Stimulated activated CD4-positive, alpha-beta T cell treated with anti-CD3 and anti-CD28 coated beads, Interleukin-12 subunit alpha, Interleukin-12 subunit beta, amount 100 ng/mL, for 4 hours (primary cell): ENCODE measurements around the gene USH2A.

Experiments used
- DNase-seq: peaks from one replicate; pipeline ENCODE4 v3.0.0-alpha.2; 2020

Gene USH2A

DNA sequence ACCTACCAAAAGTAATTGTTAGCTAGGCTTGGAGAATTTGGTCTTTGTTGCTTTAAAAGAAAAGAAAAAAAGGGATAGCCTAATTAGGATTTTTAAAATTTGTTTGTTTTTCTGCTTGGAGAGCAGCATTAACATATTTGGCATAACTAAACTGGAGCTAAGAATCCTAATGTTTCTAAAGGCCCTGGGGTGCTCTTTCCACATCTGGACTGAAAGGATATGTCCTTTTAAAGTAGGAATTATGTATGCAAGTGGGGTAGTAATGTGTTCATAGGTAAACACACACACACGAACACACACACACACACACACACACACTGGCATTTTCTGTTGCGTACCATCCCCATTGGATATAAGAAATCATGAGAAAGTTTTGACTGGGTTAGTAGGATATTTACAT, 742.2 kb downstream of the USH2A start:
- no peak for DNase-seq

DNA sequence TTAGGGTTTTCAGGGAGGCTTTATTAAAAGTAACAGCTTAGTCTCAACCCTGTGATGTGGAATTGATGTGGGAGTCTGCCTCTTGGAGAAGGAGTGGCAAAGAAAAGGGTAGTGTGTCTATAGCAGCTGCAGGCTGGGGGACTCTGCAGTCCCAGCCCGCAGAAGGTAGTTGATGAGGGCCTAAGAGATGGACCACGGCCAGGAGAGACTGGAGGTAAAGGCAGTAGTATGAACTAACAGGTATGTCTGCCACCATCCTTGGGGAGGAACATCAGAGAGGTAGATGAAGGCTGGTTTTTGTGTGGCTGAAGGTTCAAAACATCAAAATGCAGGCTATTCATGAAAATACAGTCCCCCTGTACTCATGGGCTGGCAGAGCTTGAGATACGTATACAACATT, 744.0 kb downstream of the USH2A start:
- DNase-seq = no peak

DNA sequence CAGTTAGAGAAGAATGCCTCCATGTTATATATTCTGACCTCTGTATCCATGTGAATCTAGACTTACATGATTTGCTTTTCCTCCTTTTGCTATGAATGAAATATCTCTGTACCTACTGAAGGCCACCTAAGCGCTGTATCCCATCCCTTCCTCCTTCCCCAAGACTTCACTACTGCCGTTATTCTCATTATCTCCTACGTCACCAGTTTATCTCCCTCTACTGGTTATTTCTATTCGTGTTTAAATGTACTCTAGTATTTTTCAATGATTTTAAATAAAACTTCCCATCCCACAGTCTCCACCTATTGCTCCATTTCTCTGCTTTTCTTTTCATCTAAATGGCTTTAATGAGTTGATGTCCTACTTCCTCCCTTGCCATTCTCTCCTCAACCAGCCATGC, 746.1 kb downstream of the USH2A start:
- DNase-seq = no peak

DNA sequence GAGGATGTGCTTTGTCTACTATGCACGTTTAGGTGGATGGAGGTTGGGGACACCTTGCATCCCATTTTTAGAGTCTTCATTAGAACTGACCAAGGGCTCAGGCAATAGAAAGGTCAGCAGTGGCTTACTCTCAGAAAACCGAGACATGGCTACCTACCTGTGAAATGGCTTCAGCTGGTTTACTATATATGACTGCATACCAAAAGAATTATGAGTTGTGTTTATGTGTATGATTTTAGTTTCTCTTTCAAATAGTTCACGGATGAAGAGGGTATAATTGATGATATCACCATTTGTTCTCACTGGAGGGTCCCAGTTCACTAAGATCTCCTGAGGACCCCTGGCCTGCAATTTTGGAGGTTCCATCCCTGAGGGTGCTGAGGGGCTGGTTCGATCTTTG, 749.3 kb downstream of the USH2A start:
- DNase-seq = no peak

DNA sequence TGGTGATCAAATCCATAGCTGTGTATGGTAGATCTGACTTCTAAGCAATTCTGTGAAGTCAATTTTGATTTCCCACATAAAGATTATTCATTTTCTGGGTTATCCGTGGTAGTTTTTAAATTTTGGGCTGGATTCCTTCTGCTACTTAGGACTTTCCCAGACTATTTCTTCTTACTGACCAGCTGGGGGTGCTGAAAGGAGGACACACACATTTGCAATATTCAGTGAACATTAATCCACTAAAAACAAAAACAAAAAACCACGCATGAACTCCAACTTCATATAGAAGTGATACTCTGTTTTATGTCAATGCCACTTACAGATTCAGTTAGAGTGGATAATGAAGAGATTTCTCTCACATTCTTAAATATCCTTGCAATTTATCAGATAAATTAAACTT, 750.8 kb downstream of the USH2A start:
- no peak for DNase-seq

DNA sequence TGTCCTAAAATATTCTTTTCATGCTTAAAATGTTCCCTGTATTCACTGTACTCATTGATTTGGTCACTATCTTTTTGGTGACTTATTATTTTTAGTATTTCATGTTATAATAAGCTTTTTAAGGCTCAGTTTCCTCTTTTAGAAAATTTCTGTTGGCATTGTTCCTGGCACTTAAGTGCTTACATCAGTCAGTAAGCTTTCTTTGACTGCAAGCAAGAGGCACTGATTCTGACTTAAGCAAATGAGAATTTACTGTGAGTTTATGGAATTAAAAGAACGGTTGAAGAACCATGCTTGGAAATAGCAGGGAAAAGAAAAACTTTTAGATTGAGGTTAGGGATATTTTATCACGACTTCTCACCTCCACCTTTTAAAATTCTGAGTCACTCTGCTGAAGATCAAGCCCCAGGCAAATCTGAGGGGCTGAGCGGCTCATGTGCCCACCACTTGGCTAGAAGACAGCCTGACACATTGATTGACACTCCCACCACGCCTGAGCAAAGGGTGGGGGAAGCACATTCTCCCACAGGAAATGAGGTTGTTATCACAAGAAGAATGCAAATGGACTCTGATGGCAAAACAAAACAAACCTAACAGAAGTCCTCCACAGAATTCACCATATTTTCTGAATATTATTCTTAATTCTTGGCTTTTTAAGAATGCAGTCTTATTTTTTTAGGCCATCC, 753.3 kb downstream of the USH2A start:
- DNase-seq = no peak

DNA sequence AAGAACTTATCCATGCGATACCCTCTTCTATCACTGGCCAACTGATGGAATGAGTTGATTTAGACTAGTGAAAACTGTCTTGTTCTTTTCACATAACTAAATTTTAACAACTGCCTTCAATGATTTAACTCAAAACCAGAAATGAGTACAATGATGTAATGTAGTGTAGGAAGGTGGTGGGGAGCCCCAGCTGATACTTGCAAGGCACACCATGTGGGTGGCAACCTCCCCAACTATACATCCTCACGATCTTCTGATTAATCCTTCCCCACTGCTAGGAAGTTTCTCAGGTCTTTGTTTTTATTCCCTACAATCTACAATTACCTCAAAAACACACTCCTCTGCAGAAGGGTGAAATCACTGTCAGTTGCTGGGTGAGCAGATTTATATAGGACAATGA, 755.5 kb downstream of the USH2A start:
- DNase-seq = no peak

DNA sequence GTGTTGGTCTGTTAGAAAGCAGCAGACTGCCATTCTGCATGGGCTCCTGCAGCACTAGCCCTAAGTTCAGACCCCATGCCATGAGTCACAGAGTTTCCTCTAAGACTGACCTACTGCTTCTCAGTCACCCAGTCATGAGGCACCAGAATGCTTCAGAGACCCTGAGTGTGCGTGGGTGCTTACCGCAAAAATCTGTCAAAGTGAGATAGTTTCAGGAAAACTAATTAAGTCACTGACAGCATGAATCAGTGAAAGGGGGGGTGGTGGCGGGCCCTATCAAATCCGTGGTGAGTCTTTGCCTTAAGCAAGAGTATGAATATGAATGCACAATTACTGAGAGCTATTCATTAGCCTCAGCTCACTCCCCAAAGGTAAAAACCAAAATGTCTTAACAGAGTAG, 758.0 kb downstream of the USH2A start:
- DNase-seq = no peak

DNA sequence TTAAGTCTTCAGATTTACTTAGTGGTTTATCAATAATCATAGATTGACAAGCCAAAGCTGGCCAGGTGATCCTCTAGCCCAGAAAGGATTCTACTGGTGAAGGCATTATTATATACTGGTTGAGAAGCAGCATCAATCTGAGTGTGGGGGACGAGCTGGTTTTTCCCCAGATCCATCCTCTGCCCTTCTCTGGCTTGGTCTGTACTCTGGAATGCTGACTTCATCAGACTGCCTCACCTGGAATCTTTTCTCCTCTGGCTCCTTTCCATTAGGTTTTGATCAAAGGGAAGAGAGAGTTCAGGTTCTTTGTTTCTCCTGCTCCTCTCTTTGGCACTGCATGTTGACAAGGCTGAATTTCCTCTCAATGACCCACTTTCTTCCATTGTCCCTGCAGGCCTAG, 762.2 kb downstream of the USH2A start:
- no peak for DNase-seq

DNA sequence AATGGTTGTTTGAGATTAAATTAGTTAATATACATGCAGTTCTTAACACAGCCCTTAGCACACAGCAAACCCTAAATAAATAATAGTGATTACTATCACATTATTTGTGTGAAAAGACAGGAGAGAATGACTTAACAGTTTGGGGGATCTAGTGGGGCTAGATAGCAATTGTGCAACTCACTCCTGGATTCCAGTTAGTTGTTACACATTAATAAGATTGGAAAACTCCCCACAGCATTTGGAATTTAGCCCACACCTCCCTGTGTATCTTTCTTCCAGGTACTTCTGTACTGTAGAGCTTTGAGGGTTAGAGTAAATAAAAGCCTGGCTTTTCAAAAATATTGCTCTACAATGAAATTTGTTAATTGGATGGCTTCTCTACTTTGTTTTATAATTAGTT, 763.0 kb downstream of the USH2A start:
- DNase-seq = no peak

DNA sequence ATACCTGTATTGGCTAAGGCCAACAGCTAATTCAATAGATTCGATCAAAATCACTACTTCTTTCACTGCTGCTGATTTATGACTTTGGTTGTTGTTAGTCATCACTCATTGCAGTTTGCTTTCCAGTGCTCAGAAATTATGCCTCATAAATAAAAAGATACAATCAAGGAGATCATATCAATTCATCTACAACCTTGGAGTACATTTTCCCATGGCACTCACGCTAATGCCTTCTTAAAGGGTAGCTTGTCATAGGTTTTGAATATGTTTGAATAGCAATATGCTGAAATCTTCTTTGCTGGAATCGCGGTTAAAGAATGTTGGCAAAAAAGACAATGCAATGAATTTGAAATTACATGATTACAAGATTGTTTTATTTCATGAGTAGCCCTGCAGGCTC, 766.2 kb downstream of the USH2A start:
- DNase-seq = no peak

DNA sequence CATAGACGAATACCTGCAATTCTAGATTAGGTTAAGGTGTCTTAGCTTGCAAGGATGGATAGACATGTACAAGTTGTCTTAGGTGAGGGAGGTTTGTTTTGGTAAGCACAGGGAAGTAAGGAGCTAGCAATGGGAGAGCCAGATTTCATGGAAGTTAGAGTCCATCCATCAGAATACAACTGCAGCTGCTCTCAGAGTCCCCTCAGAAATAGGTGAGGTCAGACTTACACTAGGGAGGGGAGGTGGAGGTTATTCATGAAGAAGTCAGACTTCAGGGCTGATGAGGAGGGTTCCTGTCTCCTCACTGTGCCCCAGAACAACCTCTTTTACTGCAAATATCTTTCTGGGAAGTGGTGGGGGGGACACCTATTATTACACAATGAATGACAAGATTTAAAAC, 770.9 kb downstream of the USH2A start:
- no peak for DNase-seq

DNA sequence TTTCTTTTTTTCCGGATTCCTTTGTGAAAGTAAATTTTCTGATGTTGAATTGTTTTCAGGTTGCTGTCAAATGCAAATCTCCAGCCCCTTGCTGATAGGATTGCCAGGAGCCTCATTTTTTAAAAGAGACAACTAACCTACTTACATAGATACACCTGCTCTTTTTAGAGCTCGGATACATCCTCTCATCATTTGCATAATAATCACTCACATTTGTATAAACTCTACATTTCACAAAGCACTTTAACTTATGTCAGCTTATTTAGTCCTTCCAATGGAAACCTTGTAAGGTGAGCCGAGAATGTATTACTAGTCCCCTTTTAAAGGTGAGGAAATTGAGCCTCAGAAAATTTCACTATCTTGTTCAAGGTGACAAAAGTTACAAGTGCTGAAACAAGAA, 771.4 kb downstream of the USH2A start:
- DNase-seq = no peak

DNA sequence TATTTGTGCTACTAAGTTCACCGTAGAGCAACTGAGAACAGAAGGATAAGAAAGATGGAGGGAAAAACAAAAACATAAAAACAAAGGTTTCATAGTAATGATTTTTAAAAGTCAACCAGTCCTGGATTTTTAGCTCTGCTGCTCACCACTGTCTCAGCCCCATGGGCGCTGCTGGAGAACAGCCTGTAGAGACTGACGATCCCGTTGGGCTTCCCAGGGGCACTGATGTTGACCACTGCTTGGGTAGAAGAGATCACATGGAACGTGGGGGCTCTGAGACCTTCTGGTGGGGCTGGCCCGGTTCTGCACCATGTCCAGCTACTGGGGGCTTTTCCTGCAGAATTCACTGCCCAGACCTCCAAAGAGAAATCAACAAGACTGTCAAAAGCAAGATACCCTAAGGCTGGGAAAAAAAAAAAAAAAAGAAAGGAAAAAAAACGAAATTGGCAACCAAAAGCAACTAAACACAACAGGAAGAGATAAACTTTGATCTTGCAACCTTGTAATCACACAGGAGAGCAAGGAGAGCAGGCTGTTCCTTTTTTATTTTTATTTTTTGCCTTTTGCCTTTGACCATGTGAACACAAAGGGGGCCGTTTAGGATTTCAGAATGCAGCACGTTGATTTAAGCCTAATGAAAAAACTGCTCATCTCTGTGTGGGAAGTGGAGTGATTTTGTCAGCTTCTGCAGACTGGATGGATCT, 772.6 kb downstream of the USH2A start:
- DNase-seq = no peak

DNA sequence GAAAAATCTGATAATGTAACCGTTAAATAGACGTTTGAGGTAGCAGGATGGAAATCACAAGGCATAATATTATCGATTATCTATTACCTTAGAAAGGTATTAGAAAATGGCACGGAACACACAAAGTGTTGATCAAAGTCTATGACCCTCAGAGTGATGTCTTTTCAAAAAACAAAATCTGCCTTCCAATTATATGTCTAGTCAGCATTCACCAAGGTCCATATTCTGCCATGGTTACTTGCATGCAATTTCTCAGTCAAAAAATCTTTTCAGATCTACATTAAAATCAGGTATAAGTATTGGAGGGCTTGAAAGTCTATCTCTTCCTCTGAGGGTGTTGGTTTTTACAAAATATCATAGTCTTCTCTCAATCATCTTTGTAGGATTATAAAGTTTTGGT, 774.3 kb downstream of the USH2A start:
- DNase-seq = no peak

DNA sequence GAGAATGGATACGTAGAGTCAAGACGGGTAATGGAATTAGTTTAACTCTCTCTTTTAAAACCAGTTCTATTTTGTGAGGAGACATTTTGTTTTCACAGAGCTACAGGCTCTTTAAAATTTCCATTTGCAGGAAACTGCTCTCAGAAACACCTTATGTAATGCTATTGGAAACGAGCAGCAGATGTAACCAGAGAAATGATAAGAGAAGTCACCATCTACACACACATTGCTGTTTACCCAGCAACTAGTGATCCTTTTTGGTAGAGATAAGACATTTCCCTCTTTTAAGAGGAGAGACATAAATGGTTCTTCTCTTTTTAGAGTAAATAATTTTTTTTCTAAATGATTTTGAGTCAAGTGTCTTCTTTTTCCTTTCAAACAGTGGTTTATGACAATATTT, 775.5 kb downstream of the USH2A start:
- DNase-seq = no peak

DNA sequence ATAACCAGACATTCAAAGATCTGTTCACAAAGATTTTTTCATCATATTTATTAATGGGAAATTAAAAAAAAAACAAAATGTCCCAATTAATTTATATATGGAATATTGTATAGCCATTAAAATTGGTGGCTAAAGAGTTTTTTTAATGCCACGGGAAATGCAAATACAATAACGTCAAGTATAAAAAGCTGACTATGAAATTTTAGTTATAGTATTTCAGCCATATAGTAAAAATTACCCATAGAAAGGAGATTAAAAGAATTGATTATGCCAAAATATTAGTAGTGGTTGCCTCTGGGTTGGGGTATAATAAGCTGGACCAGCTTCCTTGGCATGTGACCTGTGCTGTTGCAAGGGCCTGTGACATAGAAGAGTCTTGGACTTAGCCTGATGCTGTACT, 777.4 kb downstream of the USH2A start:
- no peak for DNase-seq

DNA sequence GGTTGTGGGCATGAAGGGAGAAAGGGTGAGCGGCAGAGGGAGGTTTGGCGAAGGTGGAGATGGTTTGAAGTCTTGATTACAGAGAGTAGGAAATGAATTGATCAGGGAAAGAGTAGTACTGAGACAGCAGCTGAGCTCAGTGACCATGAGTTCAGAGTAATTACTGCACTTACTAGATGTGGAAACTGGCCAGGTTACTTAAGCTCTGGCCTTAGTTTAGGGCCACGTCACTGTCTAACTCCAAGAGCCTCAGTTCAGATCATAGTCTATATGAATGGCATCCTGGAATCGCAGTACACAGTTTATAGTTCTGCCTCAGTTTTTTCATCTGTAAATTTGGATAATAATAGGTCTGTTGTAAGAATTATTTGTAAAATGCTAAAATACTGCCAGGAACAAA, 778.1 kb downstream of the USH2A start:
- DNase-seq = no peak

DNA sequence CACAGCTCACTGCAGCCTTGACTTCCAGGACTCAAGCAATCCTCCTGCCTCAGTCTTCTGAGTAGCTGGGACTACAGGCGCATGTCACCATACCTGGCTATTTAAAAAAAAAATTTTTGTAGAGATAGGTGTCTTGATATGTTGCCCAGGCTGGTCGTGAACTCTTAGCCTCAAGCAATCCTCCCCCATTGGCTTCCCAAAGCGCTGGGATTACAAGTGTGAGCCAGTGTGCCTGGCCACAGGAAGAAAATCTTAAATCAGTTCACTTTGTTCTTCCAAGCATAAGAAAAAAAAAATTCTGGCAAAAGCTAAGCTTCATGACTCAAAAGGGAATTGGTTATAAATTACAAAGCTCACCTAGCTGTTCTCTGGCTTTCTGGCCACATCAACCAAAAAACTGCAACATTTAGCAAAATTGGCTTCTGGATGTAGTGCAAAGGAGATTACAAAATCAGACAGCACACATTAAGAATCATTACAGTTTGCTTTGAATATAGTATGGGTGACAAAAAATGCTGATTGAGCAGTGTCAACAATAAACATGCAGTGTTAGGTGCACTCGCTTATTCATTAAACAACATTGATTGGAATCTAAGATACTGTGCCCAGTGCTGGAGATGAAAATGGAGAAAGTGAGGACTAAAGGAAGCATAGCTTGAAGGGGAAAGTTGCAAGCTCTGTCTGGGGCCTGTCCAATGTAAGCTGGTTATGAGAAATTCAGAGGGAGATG, 779.5 kb downstream of the USH2A start:
- DNase-seq = no peak

DNA sequence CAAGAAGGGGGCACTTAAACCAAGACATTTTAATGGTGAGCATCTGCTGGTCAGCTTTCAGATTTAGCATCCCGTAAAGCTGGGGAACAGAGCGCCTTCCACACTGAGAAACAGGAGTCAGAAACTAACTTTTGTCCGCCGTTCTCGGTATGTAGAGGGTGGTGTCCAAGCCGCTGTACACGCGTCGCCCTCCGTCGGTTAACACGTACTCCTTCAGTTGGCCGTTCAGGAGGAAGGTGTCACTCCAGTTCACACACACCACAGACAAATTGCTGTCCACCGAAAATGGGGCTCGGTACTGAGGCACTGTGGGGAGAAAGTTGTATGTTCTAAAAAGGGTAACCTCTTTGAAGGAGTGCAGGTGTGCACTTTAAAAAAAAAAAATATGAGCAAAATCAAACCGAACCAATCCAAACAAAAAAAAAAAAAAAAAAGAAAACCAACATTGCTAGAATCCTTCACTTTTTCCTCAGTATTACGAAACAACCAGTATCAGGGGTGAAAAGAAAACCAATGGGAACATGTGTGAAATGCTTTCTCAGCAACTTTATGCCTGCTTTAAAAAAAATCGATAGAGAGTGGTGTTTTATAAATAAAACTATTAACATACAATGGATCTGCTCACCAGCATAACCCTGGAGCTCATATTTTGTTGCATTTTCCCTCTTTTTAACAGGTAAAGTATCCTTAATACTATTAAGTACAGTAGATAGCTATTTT, 782.7 kb downstream of the USH2A start:
- DNase-seq = no peak

DNA sequence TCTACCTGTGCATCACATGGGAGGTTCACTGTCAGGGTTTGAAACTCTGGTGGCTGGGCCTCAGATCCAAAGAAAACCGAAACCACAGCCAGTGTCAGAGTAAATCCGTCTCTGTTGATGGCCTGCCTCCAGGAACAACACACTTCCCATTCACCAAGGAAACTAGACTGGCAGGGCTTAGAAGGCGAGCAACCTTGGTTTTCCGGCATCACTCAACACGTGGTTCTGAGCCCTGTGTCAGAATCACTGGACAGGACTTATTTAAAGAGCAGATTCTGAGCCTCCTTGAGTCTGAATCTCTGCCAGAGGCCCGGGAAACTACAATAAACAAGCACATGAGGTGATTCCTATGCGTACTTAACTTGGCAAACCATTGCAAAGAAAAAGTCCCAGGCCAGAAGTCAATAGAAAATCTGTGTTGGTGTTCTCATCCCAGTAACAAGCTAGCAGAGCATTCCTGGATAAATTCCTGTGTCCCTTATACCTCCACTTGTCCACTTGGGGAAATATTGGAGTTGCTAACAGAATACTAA, 786.1 kb downstream of the USH2A start:
- DNase-seq = no peak

DNA sequence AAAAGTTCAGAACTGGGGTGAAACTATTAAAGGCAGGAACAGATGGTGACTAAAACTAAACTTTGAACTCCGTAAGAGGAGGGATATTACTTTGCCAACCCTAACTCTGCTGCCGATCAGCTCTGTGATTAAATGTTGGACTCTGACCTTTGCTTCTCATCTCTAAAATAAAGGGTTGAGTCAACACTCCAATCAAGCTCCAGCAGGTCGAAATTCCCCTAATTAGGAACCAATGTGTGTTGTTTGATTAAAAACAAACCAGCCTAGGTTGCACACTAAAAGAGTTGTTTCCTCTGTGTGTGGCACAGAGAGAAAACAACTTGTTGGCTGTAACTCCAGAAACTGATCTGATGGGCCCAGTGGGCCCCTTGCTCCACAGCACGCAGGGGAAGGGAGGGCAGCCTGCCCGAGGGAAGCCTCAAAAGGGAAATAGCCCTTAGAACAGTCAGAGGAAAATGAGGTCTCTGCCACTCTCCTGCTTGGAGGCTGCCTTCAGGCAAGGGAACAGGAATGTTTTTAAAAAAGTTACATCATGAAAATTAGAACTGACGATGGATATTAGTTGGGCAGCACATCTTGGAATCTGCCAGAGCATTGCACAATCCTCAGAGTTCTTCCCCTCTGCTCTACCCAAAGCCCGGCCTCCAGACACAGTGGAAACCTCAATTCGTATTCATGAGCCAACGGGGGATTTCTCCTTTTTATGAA, 786.8 kb downstream of the USH2A start:
- no peak for DNase-seq

DNA sequence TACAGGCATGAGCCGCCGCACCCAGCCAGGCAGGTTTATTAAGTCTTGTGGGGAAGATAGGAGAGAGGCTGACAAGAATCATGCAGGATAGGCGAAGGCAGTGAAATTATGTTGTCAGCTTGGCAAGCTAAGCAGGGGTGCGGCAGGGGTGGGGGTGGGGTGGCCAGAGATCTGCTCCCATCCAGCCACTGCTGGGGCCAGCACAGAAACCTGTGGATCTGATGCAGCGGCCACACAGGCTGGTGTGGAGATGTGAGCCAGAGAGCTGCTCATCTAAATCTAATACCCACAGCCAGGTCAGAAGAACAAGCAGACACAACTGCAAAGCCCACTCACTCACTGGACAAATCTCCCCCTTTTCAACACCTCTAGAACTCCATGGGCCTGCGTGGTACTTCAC, 787.4 kb downstream of the USH2A start:
- no peak for DNase-seq
